ENCODE results near the gene MAST4.

GRCh38 chr5:67194166-67194565 lies 598.0 kb downstream of the MAST4 start:
- TF ChIP-seq EZH2 (IDR thresholded peaks at IDR 0.05; ENCODE audit: low read length) (no peak), CTCF (optimal IDR thresholded peaks at IDR 0.05 in 1 of 3, IDR thresholded peaks at IDR 0.05 in 1 of 3, conservative IDR thresholded peaks at IDR 0.05 in 1 of 3; ENCODE audit: extremely low read depth in 1 of 3, insufficient read depth in 2 of 3, low read length in 3 of 3) (no peak)

Measured in keratinocyte (primary cell).